OCI-LY3 (cell line): ENCODE results near the gene MOCS2.

Source experiments
- EZH2phosphoT487 ChIP-seq: fragments of 200-600 bp; shearing (Covaris generic); IDR thresholded peaks from 2 replicates; pipeline ENCODE4 v1.6.1; 2018; ENCODE audit warnings: antibody characterized with exemption, mixed run types, low read depth
- TF ChIP-seq, protein P1 (sequence below): fragments of 200-600, 300-600 bp; sonication (generic); IDR thresholded peaks from 2 replicates; pipeline ENCODE4 v1.5.1; 2014; ENCODE audit warnings: antibody characterized with exemption, low read length, low read depth

DNA sequence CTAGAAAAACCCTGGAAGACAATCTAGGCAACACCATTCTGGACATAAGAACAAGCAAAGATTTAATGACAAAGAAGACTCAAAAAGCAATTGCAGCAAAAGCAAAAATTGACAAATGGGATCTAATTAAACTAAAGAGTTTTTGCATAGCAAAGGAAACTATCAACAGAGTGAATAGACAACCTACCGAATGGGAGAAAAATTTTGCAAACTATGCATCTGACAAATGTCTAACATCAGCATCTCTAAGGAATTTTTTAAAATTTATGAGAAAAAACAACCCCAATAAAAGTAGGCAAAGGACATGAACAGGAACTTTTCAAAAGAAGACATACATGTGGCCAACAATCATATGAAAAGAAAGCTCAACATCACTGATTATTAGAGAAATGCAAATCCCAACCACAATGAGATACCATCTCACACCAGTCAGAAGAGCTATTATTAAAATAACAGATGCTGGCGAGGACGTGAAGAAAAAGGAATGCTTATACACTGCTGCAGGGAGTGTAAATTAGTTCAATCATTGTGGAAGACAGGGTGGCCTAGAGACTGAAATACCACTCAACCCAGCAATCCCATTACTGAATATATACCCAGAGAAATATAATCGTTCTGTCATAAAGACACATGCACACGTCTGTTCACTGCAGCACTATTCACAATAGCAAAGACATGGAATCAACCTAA, 3.8 kb downstream of the MOCS2 start:
- TF ChIP-seq, protein P1, sequence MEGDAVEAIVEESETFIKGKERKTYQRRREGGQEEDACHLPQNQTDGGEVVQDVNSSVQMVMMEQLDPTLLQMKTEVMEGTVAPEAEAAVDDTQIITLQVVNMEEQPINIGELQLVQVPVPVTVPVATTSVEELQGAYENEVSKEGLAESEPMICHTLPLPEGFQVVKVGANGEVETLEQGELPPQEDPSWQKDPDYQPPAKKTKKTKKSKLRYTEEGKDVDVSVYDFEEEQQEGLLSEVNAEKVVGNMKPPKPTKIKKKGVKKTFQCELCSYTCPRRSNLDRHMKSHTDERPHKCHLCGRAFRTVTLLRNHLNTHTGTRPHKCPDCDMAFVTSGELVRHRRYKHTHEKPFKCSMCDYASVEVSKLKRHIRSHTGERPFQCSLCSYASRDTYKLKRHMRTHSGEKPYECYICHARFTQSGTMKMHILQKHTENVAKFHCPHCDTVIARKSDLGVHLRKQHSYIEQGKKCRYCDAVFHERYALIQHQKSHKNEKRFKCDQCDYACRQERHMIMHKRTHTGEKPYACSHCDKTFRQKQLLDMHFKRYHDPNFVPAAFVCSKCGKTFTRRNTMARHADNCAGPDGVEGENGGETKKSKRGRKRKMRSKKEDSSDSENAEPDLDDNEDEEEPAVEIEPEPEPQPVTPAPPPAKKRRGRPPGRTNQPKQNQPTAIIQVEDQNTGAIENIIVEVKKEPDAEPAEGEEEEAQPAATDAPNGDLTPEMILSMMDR, result no peak
- TF ChIP-seq EZH2phosphoT487, result no peak
